HG03469 (cell line): Measurements from ENCODE around the gene TXLNB.

Experiments used
- ATAC-seq: cut with Tn5 transposase; IDR thresholded peaks from one replicate; pipeline ENCODE4 v1.9.1; 2021; ENCODE audit warnings: mild to moderate bottlenecking, moderate library complexity, moderate number of reproducible peaks; ENCODE audit not compliant: unreplicated experiment

The TXLNB gene

GRCh38 chr6:139275279-139276055 is 16.3 kb downstream of the TXLNB start:
- no peak for ATAC-seq

- peak; percentile 71 for ATAC-seq
Observed at GRCh38 chr6:139271056-139271455, 20.7 kb downstream of the TXLNB start.

- ATAC-seq, result no peak
Observed at GRCh38 chr6:139270249-139270648, 21.5 kb downstream of the TXLNB start.

GRCh38 chr6:139265512-139266190 is 26.1 kb downstream of the TXLNB start:
- ATAC-seq, result no peak

GRCh38 chr6:139262519-139263300 is 29.1 kb downstream of the TXLNB start:
- peak; percentile 97 for ATAC-seq

GRCh38 chr6:139257821-139258398 is 33.9 kb downstream of the TXLNB start:
- ATAC-seq, result no peak

GRCh38 chr6:139257291-139257690 is 34.5 kb downstream of the TXLNB start:
- ATAC-seq, result no peak

- no peak for ATAC-seq
Observed at GRCh38 chr6:139256087-139256486, 35.7 kb downstream of the TXLNB start.

GRCh38 chr6:139254196-139254595 is 37.6 kb downstream of the TXLNB start:
- ATAC-seq, result no peak

- no peak for ATAC-seq
Observed at GRCh38 chr6:139253656-139254055, 38.1 kb downstream of the TXLNB start.

- no peak for ATAC-seq
Observed at GRCh38 chr6:139251691-139252390, 40.0 kb downstream of the TXLNB start.

GRCh38 chr6:139251045-139251690 is 40.6 kb downstream of the TXLNB start:
- ATAC-seq, result peak; percentile 9

GRCh38 chr6:139250296-139251044 is 41.3 kb downstream of the TXLNB start:
- peak; percentile 95 for ATAC-seq

- no peak for ATAC-seq
Observed at GRCh38 chr6:139249395-139249794, 42.4 kb downstream of the TXLNB start.

GRCh38 chr6:139248911-139249310 is 42.9 kb downstream of the TXLNB start:
- no peak for ATAC-seq

- ATAC-seq, result no peak
Observed at GRCh38 chr6:139247618-139248017, 44.2 kb downstream of the TXLNB start.

- ATAC-seq, result no peak
Observed at GRCh38 chr6:139243536-139243935, 48.3 kb downstream of the TXLNB start.

- no peak for ATAC-seq
Observed at GRCh38 chr6:139242457-139243240, 49.1 kb downstream of the TXLNB start.
